Stimulated activated CD4-positive, alpha-beta T cell treated with anti-CD3 and anti-CD28 coated beads, Interleukin-15, amount 100 ng/mL, for 24 hours (primary cell): ENCODE measurements around the gene AASDHPPT.
"Not testable (repeated sequence)": the region's sequence is repeated elsewhere in the genome, so short reads cannot be mapped to it uniquely, and the experiment has no call there.

Experiments used
- DNase-seq: peaks from one replicate; pipeline ENCODE4 v3.0.0-alpha.2; 2020

AASDHPPT gene, protein sequence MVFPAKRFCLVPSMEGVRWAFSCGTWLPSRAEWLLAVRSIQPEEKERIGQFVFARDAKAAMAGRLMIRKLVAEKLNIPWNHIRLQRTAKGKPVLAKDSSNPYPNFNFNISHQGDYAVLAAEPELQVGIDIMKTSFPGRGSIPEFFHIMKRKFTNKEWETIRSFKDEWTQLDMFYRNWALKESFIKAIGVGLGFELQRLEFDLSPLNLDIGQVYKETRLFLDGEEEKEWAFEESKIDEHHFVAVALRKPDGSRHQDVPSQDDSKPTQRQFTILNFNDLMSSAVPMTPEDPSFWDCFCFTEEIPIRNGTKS

GRCh38 chr11:106077609-106078455 is at the start of gene AASDHPPT:
AASDHPPT (plus strand) TSS chr11:106077662; CDS start chr11:106077711, 49 bp downstream.
- DNase-seq = no peak

DNA sequence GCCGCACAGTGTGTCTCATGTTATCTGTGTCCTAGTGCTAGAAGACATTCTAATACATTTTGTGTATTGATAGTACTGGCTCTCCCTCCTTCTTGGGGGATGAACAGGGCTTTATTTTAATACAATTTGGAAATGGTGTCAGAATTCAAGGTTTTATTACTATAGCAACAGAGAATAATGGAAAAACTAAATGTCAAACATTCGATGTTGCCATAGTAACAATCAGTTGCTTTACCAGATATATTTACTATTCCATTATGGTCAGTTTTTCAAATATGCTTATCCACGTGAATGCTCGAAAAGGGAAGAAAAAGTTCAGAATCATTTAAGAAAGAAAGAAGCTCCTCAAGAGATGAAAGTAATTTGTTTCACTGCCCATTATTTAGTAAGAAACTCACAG is 46.9 kb upstream of the AASDHPPT start:
- no peak for DNase-seq

GRCh38 chr11:106031202-106031810 is 46.2 kb upstream of the AASDHPPT start:
- no peak for DNase-seq

DNA sequence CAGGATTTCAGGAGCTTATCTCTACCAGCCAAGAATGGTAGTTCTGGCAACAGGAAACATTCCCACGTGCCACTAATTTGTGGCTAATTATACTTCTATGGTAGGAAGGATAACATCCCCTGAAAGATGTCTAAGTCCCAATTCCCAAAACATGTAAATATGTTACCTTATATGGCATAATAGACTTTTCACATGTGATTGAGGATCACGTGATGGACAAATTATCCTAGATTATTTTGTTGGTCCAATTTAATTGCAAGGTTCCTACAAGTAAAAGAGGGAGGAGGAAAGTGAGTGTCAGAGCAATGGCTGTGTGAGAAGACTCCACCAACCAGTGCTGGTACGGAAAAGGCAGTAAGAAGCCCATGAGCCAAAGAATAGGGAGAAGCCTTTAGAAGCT is 45.5 kb upstream of the AASDHPPT start:
- DNase-seq = no peak

- no peak for DNase-seq
These were observed 44.6 kb upstream of the AASDHPPT start for GRCh38 chr11:106032861-106033260.

- DNase-seq = no peak
These were observed 33.9 kb upstream of the AASDHPPT start for GRCh38 chr11:106043540-106043939.

- DNase-seq = no peak
These were observed 29.8 kb upstream of the AASDHPPT start for GRCh38 chr11:106047631-106048030.

DNA sequence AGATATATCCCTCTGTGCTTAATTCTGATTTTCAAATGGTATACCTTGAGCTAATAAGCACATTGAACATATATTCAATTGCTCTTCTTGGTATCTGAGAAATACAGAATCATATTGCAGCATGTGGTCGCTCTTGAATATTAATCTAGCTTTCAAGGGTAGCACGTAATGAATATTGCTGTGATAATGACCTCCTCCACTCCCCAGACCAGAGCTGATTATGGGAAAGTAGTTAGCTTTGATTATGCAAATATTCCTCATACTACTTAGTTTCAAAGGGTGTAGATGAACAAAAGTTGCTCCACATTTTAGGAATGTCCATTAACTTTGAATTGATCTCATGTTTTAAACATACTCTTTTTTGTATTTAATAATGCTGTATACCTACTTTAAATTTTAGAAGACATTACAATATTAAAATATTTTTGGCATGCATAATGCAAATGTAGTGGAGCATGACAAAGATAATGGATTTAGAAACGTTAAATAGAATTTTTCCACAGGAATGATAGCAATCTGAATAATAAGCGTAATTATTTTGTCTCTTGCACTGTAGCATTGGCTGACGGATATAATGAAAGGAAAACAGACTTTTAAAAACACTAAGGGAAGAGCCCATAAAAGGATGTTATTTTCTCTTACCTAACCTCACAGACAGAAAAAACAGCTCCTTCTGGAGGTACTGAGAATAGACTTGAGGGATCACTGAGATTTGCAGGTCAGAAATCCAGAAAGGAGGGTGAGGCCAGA is 27.6 kb upstream of the AASDHPPT start:
- DNase-seq = no peak

DNA sequence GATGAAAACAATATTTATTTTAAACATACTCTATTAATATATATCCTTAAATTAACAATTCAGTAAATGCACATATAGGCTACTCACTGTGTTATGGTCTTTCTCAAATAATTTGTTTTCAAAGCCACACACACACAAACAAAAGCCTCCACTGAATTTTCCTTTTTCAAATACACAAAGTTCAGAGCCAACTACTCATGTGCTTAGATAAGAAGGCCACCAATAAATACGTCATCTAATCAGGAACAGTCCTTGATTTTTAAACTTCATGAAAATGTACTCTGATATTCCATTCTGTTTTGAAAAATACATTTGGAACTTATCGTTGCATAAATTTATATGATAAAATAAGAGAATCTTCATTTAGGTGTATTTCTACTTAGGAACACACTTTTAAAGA is 26.4 kb upstream of the AASDHPPT start:
- DNase-seq = no peak

DNA sequence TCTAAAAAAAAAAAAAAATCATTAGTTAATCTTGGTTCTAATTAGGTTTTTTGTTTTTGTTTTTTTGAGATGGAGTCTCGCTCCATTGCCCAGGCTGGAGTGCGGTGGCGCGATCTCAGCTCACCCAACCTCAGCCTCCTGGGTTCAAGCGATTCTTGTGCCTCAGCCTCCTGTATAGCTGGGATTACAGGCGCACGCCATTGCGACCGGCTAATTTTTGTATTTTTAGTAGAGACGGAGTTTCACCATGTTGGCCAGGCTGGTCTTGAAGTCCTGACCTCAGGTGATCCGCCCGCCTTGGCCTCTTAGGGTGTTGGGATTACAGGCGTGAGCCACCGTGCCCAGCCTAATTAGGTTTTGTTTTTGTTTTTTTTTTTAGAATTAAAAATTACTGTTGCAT is 19.1 kb upstream of the AASDHPPT start:
- not testable (repeated sequence) for DNase-seq

DNA sequence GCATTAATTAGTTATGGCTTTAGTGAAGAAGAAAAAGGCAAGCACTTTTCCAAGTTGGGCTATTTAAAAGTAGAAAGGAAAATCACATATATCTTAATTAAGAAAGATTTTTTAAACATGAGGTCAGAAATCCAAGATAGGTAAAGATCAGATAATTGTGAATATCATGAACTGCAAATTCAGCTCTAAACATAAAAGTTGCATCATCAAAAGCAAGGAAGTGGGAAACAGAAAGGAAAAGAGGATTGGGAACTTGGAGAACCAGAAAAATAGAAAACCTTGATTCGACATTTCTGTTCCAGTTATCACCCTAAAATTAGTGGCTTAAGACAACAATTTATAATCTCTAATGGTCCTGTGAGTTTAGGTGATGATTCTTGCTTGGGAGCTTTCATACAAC is 17.8 kb upstream of the AASDHPPT start:
- no peak for DNase-seq

- no peak for DNase-seq
These were observed 16.1 kb upstream of the AASDHPPT start for GRCh38 chr11:106061249-106061784.

- DNase-seq = no peak
These were observed 15.2 kb upstream of the AASDHPPT start for GRCh38 chr11:106061954-106062949.

DNA sequence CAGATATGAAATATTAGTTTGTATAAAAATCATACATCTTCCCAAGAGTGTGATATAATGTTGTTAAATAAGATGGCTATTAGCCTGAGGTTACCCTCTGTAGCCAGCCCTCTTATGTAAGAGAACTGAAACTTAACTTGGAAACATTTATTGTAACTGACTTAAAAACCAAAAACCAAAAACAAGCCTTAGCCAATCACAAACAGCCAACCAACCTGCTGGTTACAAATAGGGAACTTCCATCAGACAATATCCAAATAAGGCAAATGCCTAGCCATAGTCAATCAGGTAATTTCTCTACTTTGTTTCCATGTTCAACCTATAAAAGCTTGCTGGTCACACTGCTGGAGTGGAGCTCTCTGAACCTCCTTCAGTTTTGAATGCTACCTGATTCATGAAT is 14.5 kb upstream of the AASDHPPT start:
- no peak for DNase-seq

GRCh38 chr11:106070606-106071005 is 6.9 kb upstream of the AASDHPPT start:
- DNase-seq = no peak

DNA sequence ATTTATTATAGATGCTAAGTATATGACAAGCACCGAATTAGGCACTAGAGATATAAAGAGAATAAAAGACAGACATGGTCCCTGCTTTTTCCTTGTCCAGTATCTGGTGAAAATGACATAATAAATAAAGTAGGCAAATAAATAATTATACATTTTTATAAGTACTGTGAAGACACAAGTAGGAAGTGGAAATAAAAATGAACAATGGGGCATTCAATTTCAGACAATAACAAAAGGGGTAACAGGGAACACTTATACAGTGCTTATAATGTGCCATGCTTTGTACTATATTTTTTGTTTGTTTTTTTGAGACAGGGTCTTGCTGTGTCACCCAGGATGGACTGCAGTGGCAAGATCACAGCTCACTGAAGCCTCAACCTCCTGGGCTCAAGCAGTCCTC is 4.7 kb upstream of the AASDHPPT start:
- no peak for DNase-seq

DNA sequence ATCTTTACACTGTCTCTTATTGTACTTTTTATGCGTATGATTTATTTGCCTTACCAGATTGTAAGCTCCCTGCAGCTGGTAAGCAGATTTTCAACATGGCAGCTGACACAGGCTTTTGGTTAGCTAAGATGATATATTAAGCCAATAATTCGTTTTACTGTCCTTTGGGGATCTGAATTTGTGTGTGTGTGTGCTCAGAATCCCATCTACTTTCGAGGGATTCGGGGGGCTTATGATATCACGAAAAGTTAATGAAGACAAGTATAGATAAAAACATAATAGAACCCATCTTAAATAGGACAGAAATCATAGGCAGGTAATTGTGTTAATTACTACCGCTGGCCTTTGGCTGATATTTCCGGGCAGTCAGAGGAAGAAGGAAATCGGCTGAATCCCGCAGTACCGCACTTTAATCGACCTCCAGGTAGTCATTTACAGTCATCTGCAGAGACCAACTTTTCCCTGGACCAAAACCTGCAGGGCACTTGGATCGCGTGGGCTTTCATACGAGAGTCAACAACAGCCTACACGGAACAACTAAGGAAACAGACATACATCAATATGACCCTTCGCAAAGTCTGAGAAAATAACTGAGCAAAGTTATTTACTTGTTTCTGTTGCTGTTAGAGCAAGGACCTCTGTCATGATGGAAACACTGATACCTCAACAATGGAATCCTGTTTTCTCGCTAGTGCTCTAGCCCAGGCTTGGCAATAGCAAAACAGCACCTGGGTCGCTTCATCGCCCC is 1.1 kb upstream of the AASDHPPT start:
- peak; percentile 9 for DNase-seq

- DNase-seq = peak; percentile 98
These were observed 398 bp upstream of the AASDHPPT start, which contains the start of gene KBTBD3 for GRCh38 chr11:106076919-106077608. KBTBD3 (minus strand) TSS chr11:106077347; CDS start chr11:106059097, 18,250 bp downstream.

DNA sequence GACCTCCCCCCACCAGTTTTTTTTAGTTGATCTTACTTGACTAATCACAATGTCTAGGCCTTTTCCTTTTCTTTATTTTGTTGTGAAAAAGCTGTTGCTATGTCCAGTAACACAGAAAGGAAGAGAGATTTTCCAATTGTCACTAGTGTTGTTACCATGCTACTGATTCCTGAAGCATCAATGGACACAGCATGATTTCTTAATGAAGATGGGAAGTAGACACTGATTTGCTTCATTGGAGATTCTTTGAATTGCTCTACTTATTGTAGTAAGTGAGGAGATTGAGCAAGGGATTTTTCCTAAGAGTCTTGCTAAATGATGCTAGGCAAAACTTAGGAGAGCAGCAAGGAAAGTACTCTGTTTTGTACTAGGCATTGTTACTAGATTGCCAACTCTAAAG is 4.6 kb downstream of the AASDHPPT start:
- DNase-seq = no peak

DNA sequence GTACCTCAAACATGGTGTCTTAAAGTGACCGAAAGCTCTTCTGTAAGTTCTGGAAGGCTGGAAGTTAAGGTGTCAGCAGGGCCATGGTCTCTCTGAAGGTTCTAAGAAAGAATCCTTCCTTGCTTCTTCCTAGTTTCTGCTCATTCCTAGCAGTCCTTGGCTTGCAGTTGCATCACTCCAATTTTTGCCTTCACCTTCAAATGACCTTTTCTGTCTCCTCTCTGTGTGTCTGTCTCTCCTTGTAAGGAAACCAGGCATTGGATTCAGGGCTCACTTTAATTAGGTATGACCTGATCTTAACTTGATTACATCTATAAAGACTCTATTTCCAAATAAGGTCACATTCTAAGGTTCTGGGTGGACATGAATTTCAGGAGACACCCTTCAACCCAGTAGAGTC is 8.7 kb downstream of the AASDHPPT start:
- no peak for DNase-seq
